Measurements from ENCODE around the gene ANP32A. TPM values are rescaled to one million over a fixed set of nuclear protein-coding genes. Genes with fewer than 3 reads are reported as not detected.

ANP32A gene
- total and polyA plus RNA-seq, 3 donors from 2014 or later: 32.9 to 49.5 (median 41.3) TPM

DNA sequence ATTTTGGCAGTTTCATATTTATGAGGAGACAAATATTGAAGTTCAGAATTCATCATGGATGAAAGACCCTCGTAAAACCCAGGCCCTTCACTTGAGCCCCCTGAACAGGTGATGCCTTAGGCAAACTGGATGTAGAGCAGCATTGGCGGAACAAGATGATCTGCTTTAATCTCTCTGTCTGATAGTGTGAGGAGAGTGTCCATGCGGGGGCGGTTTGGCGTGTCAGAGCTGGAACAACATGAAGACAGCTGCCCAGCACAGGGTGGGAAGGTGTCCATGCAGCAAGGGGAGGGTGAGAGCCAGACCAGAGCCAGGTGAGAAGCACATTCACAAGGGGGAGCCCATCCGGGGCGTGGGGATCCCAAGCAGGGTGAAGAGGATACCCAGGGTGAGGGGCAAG lies 31.8 kb upstream of the ANP32A start:
- Histone ChIP-seq H3K27ac (no peak overlapping the region), H3K36me3 (ENCODE audit: low read depth, missing control alignments) (no peaks in the 10 kb centered on the region)
- WGBS, 2 donors: 64 to 83% methylated on average over 7 of the region's 7 CpGs

DNA sequence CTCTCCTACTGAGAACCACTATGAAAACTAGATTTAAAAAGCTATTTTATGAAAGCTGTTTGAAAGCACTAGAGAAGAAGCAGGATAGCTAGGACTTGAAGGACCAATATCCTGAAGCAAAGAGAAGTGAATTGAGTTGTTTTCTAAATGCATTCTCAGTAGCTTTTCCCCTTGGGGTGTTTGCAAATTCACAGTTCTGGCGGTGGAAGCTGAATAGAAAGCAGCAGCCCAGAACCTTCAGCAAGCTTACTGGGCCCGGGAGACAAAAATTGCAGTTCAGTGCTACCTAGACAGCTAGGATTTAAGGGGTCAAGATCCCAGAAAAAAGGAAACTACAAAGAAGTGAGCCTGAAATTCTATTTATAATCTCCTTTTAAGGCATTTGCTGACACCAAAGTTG lies 31.3 kb upstream of the ANP32A start:
- TF ChIP-seq CTCF (IDR thresholded peaks at IDR 0.05) (no peak), POLR2A (IDR thresholded peaks at IDR 0.05) (no peak)
- H3K4me3 ChIP-seq: no peak overlapping the region
- intact Hi-C loops (cut with DNase I; ENCODE audit: low total_unique reads): no loop called here
- no peaks in the 10 kb centered on the region for H3K36me3 ChIP-seq (ENCODE audit: low read depth, missing control alignments)
- no peaks in the 10 kb centered on the region for H3K4me1 ChIP-seq
- H3K27ac ChIP-seq: no peak overlapping the region
- WGBS, 2 donors: 89 to 90% methylated on average over 2 of the region's 2 CpGs
- no peaks in the 10 kb centered on the region for H3K9me3 ChIP-seq
- no peaks in the 10 kb centered on the region for H3K27me3 ChIP-seq
- DNase-seq: no peak

More for the DNA sequence above, 31.8 kb upstream of the ANP32A start:
- Histone ChIP-seq H3K27me3 (no peaks in the 10 kb centered on the region), H3K4me3 (no peak overlapping the region), H3K9me3 (no peaks in the 10 kb centered on the region), H3K4me1 (no peaks in the 10 kb centered on the region)
- no peak for DNase-seq
- intact Hi-C loops (cut with DNase I; ENCODE audit: low total_unique reads): no loop called here
- TF ChIP-seq CTCF (IDR thresholded peaks at IDR 0.05) (no peak), POLR2A (IDR thresholded peaks at IDR 0.05) (no peak)

DNA sequence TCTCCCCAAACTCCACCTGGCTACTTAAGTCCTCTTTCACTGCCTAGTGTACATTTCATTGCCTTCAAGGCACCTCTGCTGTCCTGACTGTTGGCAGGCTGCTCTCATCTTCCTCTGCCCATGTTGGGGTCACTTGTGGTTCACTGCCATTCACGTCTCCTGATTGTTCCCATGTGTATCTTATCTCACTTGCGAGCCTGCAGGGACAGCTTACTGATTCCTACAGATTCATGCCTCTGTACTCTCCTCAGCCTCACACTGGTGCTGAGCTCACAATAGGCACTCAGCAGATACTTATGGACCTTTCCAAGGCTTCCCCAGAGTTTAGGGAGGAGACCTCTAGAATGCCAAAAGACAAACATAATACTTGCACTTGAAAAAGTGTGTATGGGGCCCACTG lies 28.8 kb upstream of the ANP32A start:
- intact Hi-C loops (cut with DNase I; ENCODE audit: low total_unique reads): no loop called here
- TF ChIP-seq CTCF (IDR thresholded peaks at IDR 0.05) (no peak), POLR2A (IDR thresholded peaks at IDR 0.05) (no peak)
- H3K36me3 ChIP-seq (ENCODE audit: low read depth, missing control alignments): no peaks in the 10 kb centered on the region
- H3K27me3 ChIP-seq: peaks cover 3% of the 10 kb centered on the region
- no peaks in the 10 kb centered on the region for H3K9me3 ChIP-seq
- no peak overlapping the region for H3K27ac ChIP-seq
- DNase-seq: no peak
- H3K4me3 ChIP-seq: no peak overlapping the region
- 71 to 88% methylated on average over 2 of the region's 2 CpGs for WGBS, 2 donors
- H3K4me1 ChIP-seq: no peaks in the 10 kb centered on the region

- Histone ChIP-seq H3K27ac (no peak overlapping the region), H3K27me3 (peaks cover 3% of the 10 kb centered on the region), H3K4me3 (no peak overlapping the region), H3K9me3 (no peaks in the 10 kb centered on the region), H3K36me3 (ENCODE audit: low read depth, missing control alignments) (no peaks in the 10 kb centered on the region), H3K4me1 (peaks cover 4% of the 10 kb centered on the region)
- no peak for TF ChIP-seq CTCF (IDR thresholded peaks at IDR 0.05)
- no peak for TF ChIP-seq POLR2A (IDR thresholded peaks at IDR 0.05)
- intact Hi-C loops (cut with DNase I; ENCODE audit: low total_unique reads): no loop called here
- WGBS, 2 donors: 78 to 84% methylated on average over 3 of the region's 3 CpGs
- no peak for DNase-seq
Measured at GRCh38 chr15:68846851-68847439, 26.2 kb upstream of the ANP32A start.

DNA sequence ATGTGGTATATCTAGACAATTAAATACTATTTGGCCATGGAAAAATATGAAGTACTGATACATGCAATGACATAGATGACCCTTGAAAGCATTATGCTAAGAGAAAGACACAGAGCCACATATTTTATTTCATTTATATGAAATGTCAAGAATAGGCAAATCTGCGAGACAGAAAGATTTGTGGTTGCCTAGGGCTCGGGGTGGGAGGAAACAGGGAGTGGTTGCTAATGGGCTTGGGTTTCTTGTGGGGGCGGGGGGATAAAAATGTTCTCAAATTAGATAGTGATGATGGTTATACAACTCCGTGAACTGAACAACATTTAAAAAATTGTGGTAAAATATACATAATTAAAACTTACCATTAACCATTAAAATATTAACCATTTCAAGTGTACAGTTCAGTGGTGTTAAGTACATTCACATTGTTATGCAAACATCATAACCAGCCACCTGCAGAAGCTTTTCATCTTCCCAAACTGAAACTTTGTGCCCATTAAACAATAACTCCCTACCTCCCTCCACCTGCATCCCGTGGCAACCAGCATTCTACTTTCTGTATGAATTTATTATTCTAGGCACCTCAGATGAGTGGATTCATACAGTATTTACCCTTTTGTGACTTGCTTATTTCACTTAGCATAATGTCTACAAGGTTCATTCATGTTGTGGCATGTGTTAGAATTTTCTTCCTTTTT lies 24.3 kb upstream of the ANP32A start:
- Histone ChIP-seq H3K36me3 (ENCODE audit: low read depth, missing control alignments) (no peaks in the 10 kb centered on the region), H3K4me3 (no peak overlapping the region), H3K4me1 (peaks cover 4% of the 10 kb centered on the region), H3K27ac (no peak overlapping the region), H3K9me3 (no peaks in the 10 kb centered on the region), H3K27me3 (peaks cover 3% of the 10 kb centered on the region)
- TF ChIP-seq CTCF (IDR thresholded peaks at IDR 0.05) (no peak), POLR2A (IDR thresholded peaks at IDR 0.05) (no peak)
- DNase-seq: no peak
- intact Hi-C loops (cut with DNase I; ENCODE audit: low total_unique reads): no loop called here
- 43 to 46% methylated on average over 5 of the region's 5 CpGs for WGBS, 2 donors

Data from testis (tissue), 3 donors.